Measurements from ENCODE around the gene SETD2.
"Not testable (repeated sequence)": the region's sequence is repeated elsewhere in the genome, so short reads cannot be mapped to it uniquely, and the experiment has no call there.

Gene SETD2

DNA sequence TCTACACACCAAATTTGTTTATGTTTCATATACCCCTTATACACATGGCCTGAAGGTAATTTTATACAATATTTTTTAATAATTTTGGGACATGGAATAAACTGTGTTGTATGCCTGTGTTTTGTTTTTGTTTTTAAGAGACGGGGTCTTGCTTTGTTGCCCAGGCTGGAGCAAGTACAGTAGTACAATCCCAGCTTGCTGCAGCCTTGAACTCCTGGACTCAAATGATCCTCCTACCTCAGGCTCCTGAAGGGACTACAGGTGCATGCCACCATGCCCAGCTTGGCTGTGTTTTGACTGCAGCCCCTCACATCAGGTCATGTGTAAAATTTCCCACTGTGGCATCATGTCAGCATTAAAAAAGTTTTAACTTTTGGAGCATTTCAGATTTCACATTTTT, 18.6 kb downstream of the SETD2 start:
- DNase-seq, result no peak

DNA sequence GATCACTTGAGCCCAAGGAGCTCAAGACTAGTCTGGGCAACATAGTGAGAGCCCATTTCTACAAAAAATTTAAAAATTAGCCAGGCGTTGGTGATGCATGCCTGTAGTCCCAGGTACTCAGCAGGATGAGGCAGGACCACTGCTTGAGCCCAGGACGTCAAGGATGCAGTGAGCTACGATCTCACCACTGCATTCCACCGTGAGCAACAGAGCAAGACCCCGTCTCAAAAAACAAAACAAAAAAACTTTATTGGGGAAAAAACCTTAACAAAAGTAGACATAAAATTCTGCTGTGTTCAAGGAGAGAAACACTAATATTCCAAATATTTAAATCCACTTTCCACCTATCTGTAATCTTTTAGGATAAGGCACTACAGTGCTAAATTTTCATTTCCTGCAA, 20.8 kb downstream of the SETD2 start:
- no peak for DNase-seq

DNA sequence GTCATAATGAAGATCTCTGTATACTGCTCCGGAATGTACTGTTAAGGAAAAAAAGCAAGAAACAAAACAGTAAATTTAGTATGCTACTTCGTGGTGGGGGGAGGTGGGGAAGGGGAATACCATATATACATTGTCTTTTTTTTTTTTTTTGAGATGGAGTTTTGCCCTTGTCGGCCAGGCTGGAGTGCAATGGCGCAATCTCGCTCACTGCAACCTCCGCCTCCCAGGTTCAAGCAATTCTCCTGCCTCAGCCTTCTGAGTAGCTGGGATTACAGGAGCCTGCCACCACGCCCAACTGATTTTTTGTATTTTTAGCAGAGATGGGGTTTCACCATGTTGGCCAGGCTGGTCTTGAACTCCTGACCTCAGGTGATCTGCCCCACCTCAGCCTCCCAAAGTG, 21.4 kb downstream of the SETD2 start:
- DNase-seq, result not testable (repeated sequence)

DNA sequence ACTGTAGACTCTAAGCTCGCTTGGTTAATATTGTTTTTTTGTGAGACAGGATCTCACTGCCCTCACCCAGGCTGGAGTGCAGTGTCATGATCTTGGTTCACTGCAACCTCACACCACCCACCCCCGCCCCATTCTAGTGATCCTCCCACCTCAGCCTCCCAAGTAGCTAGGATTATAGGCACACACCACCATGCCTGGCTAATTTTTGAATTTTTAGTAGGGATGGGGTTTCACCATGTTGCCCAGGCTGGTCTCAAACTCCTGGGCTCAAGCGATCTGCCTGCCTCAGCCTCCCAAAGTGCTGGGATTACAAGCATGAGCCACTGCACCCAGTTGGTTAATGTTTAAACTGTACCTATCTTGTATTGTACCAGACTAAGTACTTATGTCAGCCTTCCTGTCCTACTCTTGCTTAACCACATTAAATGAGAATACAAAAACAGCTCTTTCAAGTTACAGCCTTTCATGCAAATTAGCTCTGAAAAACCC, 22.9 kb downstream of the SETD2 start:
- not testable (repeated sequence) for DNase-seq

DNA sequence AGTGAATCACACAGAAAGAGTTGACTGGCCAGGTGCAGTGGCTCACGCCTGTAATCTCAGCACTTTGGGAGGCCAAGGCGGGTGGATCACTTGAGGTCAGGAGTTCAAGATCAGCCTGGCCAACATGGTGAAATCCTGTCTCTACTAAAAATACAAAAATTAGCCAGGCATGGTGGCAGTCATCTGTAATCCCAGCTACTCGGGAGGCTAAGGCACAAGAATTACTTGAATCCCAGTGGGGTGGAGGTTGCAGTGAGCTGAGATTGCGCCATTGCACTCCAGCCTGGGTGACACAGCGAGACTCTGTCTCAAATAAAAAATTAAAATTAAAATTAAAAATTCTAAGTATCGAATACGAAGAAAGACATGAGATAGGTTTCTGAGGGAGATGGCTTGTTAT, 23.4 kb downstream of the SETD2 start:
- not testable (repeated sequence) for DNase-seq

DNA sequence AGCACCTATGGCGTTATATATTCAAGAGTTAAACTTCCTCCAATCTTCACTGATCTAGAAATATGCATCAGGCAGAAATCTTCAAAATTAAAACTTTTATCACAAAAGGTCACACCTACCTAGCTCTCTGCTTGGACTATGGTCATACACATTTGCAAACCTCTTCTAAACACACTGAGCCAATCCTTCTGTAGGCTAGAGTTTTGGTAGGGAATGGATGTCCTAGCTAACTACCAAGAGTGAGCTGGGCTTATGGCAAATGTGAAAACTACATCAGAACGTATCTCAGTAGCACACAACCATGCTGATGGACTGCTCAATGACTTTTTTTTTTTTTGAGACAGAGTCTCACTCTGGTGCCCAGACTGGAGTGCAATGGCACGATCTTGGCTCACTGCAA, 29.6 kb downstream of the SETD2 start:
- DNase-seq, result no peak

DNA sequence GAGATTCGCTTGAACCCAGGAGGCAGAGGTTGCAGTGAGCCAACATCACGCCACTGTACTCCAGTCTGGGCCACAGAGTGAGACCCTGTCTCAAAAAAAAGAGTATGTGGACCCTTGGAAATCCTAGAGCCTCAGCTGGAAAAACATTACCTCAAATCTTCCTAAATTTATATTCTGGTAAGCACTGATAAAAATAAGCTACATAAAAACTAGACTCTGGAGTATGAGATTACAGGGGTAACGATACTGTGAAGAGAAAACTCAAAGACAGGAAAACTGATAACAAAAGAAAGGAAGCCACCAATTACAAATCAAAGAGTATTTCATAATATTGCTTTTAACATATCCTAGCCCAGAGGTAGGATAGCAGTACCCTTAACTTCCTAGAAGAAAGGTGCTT, 30.3 kb downstream of the SETD2 start:
- no peak for DNase-seq

DNA sequence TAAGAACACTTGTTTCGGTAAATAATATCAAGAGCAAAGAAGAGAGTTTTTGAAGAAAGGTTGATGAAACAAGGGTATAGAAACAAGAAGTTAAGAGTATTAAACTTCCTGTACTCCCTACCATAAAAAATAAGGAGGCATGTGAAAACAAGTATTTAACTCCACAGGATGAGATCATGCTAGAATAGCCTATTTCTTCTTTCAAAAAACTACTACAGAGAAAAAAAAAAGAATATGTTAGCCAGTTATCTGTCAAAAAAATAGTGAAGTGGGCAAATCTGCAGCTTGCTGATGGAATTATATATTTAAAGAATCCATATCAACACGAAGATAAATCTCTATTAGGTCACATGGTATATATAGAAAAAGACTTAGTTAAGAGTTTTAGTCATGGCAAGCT, 33.4 kb downstream of the SETD2 start:
- no peak for DNase-seq

DNA sequence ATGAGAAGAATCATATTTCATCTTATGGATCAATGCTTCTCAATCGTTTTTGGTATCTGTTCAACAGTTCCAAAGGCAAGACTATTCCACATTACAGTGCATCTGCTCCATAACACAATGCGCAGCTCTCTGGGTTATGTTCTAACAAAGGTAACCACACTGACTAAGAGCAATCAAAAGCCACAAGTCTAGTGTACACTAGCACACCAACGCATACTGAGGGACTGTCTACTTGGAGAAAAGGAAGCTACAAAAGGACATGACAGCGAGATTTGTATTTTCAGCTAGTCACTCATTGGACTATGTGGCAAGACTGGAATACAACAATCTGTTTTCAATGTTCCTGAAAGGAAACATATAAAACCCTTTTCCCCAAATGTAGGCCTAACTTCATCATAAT, 35.8 kb downstream of the SETD2 start:
- DNase-seq, result no peak

DNA sequence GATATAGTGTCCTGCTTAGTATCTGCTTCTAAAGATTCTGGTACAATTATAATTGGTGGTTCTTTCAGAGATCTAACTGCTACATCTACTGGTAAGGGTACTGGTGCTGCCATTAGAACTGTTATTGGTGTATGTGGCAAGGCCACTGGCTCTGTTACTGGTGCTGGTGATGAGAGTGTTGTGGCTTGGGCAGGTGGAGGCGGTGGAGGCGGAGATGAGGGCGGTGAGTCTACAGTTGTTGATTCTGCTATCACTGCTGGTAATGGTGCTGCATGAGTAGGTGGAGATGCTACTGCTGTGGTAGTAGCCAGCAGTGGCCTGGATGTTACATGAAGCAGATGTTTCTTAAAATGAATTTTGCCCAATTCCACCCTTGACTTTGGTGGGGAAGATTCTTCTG, 40.1 kb downstream of the SETD2 start:
- DNase-seq, result no peak

DNA sequence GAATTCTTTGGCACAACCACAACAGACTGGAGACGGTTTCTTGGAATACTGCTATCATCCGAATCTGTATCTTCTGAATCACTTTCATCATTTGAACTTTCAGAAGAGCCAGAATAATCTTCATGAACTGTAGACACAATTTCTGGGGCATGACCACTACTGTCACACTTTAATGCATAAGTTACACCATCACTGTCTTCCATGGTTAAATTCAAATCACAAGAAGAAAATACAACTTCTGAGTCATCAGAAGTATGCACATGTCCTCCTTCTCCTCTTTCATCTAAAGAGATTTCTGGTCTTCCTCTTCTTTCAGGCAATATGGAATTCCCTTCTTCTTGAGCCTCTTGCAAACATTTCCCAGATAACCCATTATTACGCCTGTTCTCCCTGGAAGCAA, 42.5 kb downstream of the SETD2 start:
- no peak for DNase-seq

DNA sequence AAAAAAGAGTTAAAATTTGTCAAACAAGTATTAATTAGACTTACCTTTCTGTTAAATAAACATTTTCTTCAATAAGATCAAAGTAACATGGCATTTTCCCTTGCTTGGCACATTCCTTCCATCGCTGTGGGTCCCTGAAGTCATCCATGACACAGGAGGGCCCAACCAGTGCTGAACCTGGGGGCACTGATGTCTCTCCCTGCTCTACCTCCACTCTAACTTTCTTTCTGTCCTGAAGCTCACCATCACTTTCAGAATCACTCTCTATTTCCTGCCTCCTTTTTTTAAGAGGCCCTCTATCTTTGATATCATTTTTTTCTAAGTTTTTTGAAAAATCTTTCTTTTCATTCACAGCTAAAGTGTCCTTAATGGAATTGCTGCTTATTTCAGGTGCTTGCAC, 43.8 kb downstream of the SETD2 start:
- no peak for DNase-seq

DNA sequence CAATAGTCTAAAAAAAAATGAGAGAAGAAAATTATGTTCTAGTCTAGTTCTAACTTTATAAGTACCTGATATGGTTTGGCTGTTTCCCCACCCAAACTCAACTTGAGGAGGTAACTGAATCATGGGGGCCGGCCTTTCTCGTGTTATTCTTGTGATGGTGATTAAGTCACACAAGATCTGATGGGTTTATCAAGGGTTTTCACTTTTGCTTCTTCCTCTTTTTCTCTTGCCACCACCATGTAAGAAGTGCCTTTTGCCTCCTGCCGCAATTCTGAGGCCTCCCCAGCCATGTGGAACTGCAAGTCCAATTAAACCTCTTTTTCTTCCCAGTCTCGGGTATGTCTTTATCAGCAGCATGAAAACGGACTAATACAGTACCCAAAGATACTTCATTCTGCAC, 44.5 kb downstream of the SETD2 start:
- DNase-seq, result not testable (repeated sequence)

DNA sequence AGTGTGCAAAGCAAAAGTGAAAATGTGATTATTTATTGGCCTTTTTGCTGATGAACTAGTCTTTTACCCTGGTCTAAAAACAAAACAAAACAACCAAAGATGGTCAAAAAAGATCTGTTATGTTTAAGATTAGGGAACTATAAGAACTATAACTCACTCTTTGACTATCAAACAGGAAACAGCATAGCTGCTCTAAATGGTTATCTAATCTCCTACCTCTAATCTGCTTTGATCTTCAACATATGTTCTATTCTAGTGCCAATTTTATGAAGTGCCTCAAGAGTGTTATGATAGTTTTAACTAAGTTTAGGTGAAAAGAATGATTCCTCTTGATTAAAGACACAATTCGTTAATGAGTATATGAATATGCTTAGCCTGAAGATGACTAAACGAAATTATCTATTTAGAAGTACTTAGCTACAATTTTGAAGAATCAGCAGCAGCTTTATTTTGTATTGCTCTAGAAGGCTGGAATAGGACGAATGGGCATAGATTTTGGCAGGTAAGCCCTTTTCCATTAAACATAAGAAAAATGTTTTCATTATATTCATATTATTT, 46.0 kb downstream of the SETD2 start:
- DNase-seq, result no peak

DNA sequence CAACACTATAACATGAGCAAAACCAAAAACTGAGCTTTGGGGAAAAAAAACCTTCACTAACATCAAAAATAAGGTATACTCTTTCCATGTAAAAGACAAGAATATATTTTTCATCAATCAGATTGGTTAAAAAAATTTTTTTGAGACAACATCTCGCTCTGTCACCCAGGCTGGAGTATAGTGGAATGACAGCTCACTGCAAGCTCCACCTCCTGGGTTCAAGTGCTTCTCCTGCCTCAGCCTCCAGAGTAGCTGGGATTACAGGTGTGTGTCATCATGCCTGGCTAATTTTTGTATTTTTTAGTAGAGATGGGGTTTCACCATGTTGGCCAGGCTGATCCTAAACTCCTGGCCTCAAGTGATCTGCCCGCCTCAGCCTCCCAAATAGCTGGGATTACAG, 48.4 kb downstream of the SETD2 start:
- not testable (repeated sequence) for DNase-seq

DNA sequence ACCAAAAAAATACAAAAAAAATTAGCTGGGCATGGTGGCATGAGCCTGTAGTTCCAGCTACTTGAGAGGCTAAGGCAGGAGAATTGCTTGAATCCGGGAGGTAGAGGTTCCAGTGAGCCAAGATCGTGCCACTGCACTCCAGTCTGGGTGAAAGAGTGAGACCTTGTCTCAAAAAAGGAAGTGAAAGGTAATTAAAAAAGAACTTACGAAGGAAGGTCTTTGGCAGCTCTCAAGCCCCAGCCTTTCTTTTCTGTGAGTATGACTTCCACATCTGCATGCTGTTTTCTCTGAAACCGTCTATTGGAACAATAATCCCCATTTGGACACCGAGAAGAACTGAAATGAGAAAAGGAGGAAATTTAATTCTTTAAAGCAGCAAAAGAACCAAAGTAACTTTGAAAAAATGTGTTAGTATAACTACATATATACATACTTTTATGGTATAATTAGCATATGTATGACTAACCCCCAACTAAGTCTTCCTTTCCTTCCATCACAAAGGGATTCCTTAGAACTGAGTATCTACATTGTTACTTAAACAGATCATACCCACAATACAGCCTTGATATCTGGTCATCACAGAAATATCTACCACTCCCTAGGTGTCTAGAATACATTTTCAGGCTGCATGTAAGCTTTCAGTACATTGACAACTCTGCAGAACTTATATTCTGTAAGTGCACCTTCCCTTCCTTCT, 50.1 kb downstream of the SETD2 start:
- DNase-seq, result no peak

DNA sequence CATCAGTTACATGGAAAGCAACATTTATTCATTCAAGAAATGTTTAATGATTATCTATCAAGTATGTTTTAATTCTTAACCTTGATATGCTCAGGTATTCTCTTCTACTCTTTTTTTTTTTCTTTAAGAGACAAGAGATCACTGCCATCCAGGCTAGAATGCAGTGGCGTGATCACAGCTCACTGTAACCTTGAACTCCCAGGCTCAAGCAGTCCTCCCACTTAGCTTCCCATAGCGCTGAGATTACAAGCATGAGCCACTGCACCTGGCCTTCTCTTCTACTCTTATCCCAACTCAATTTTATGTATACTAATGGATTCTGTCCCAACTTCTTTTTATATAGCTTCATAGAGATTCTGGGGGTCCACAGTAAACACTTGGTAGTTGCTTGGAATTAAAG, 50.9 kb downstream of the SETD2 start:
- no peak for DNase-seq

DNA sequence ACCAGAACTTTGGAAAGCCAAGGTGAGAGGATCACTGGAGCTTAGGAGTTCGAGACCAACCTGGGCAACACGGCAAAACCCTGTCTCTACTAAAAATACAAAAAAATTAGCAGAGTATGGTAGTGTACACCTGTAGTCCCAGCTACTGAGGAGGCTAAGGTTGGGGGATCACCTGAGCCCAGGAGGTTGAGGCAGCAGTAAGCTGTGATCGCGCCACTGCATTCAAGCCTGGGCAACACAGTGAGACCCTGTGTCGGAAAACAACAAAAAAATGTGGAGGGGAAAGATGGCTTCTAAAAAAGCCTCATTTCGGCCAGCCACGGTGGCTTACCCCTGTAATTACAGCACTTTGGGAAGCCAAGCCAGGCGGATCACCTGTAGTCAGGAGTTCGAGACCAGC, 54.5 kb downstream of the SETD2 start:
- no peak for DNase-seq

DNA sequence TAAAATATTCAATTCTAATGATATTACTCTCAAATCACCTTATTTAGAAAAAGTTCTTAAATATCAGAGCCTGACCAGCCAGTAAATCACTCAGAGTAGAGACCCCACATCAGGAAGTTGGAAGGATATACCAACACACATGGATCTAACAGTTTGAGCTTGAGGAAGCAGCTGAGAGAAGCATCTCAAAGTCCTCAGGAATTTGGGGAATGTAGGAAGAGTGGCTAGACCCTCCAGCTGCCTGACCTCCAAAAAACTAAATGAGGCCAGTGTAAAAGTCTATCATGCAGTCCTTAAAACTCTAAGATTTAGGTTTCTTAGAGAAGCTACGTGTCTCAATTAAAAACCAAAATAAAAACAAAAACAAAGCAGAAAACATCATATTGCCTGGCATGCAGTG, 55.4 kb downstream of the SETD2 start:
- no peak for DNase-seq

DNA sequence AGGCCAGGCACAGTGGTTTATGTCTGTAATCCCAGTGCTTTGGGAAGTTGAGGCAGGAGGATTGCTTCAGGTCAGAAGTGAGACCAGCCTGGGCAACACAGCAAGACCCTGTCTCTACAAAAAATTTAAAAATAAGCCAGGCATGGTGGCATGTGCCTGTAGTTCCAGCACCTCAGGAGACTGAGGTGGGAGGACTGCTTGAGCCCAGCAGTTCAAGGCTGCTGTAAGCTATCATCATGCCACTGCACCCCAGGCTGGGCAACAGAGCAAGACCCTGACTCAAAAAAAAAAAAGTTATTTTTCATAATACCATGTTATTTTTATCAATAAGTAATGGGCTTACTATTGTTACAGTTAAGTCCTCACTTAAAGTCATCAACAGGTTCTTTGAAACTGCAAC, 59.7 kb downstream of the SETD2 start:
- DNase-seq, result no peak

DNA sequence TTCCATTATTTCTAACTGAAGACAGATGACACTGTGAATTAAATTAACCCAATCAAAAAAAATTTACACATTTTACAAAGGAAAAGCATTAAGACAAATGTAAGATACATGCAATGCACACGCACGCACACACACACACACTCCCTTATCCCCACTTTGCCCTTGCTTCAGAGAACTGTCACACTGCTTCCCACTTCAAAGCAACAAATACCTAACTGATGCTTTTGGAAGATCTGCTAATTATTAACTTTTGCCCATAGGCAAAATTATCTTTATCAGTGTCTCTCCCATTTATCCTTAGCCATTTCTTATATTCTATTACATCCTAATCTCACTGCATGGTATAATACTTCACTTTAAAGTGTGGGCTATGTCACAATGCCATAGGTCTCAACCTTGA, 60.3 kb downstream of the SETD2 start:
- DNase-seq, result no peak

DNA sequence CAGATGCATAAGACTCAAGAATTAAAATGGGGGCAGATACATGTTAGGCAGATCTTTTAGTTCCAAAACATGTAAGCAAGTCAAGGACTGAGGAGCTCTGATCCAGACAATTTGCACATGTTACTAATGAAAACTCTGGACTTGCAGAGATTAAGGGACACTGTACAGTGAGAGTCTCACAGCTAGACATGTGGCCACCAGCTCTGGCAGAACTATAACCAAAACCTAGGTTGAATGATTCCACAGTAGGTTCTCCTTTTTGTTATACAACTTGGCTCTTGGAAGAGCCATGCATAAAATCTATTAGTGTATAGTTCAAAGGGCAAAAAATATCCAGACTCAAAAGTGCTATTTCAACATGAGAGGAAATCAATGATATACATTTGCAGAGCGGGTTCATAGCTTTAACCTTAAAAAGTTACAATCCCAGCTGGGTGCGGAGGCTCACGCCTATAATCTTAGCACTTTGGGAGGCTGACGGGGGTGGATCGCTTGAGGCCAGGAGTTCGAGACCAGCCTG, 61.8 kb downstream of the SETD2 start:
- DNase-seq, result no peak

DNA sequence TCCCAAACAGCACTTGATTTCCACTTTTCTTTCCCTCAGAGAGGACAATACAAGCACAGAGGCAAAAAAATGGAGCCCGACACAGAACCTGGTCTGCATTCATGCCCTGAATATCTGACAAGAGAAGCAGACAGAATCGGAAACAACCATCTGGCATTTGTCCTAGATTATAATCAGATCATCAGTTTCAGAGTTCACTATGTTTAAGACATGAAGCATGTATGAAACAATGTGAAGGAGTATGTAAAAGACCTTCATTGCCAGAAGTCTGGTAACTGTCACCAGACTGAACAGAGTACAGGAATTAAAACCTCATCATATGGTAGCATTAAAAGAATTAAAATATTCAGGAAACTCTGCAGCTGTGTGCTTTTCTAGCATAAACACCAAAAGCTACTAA, 65.0 kb downstream of the SETD2 start:
- no peak for DNase-seq

DNA sequence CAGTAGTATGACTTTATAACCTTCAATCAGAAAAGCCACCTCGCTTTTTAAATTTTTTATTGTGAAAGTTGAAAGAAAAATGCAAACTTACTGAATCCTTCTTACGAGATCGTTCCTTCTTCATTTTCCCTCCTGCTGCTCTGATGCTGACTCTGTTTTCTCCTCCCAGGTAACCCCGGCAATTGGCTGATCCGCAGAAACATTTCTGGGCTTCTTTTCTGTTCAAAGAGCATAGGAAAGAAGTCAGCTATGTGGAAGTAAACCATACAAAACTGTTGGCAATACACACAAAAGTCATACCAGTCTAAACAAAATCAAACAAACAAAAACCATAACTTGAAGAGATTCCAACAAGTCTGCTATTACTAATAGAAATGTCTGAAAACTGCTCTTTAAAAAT, 66.0 kb downstream of the SETD2 start:
- no peak for DNase-seq

DNA sequence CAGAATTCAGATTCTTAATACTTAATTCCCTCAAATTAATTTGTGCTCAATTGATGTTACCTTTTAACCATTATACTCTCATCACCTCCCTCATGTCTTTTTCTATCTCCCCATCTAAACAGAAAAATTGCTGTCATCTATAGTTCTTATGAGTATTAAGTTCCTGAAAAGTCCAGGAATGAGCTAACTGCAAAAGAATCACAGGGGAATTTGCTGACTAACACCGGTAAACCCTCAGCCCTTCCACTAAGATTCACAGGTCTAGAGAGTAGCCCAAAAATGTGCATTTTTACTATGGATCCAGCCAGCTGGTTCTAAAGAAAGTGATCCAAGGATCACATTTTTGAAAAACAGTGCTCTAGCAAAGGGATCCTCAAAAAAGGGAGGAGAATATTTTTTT, 67.0 kb downstream of the SETD2 start:
- DNase-seq, result no peak

Data from NCI-H2081 (cell line).